Measurements from ENCODE around the gene ARHGAP20.
"Not testable (repeated sequence)": the region's sequence is repeated elsewhere in the genome, so short reads cannot be mapped to it uniquely, and the experiment has no call there.

ARHGAP20 gene

GRCh38 chr11:110629594-110629993 lies 82.6 kb downstream of the ARHGAP20 start:
- H4K20me1 ChIP-seq (ENCODE audit: insufficient read depth), result no peaks in the 10 kb centered on the region
- H3K79me2 ChIP-seq (ENCODE audit: insufficient read depth, low read depth), result no peaks in the 10 kb centered on the region
- H3K4me1 ChIP-seq (ENCODE audit: low read depth, poor library complexity, severe bottlenecking), result no peaks in the 10 kb centered on the region
- H3K27ac ChIP-seq, result no peak overlapping the region
- TF ChIP-seq, protein P1, sequence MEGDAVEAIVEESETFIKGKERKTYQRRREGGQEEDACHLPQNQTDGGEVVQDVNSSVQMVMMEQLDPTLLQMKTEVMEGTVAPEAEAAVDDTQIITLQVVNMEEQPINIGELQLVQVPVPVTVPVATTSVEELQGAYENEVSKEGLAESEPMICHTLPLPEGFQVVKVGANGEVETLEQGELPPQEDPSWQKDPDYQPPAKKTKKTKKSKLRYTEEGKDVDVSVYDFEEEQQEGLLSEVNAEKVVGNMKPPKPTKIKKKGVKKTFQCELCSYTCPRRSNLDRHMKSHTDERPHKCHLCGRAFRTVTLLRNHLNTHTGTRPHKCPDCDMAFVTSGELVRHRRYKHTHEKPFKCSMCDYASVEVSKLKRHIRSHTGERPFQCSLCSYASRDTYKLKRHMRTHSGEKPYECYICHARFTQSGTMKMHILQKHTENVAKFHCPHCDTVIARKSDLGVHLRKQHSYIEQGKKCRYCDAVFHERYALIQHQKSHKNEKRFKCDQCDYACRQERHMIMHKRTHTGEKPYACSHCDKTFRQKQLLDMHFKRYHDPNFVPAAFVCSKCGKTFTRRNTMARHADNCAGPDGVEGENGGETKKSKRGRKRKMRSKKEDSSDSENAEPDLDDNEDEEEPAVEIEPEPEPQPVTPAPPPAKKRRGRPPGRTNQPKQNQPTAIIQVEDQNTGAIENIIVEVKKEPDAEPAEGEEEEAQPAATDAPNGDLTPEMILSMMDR (conservative IDR thresholded peaks at IDR 0.05; ENCODE audit: low read depth, low read length), result no peak
- no peak overlapping the region for H3K9ac ChIP-seq
- H2AFZ ChIP-seq (ENCODE audit: low read depth), result no peak overlapping the region
- H3K27me3 ChIP-seq (ENCODE audit: insufficient read depth, low read depth), result no peaks in the 10 kb centered on the region
- no peak overlapping the region for H3K4me2 ChIP-seq
- H3K4me3 ChIP-seq (IDR thresholded peaks at IDR 0.05; ENCODE audit: insufficient read depth, low read depth, low read length), result no peak overlapping the region
- no peaks in the 10 kb centered on the region for H3K36me3 ChIP-seq (ENCODE audit: insufficient read depth)

- H3K4me1 ChIP-seq (ENCODE audit: low read depth, poor library complexity, severe bottlenecking), result no peaks in the 10 kb centered on the region
- H3K27me3 ChIP-seq (ENCODE audit: insufficient read depth, low read depth), result no peaks in the 10 kb centered on the region
- no peaks in the 10 kb centered on the region for H3K36me3 ChIP-seq (ENCODE audit: insufficient read depth)
- H3K9ac ChIP-seq, result no peak overlapping the region
- TF ChIP-seq, protein P1 (conservative IDR thresholded peaks at IDR 0.05; ENCODE audit: low read depth, low read length), result no peak
- no peak overlapping the region for H3K4me2 ChIP-seq
- no peaks in the 10 kb centered on the region for H3K79me2 ChIP-seq (ENCODE audit: insufficient read depth, low read depth)
- no peaks in the 10 kb centered on the region for H4K20me1 ChIP-seq (ENCODE audit: insufficient read depth)
- no peak overlapping the region for H3K4me3 ChIP-seq (IDR thresholded peaks at IDR 0.05; ENCODE audit: insufficient read depth, low read depth, low read length)
- H3K27ac ChIP-seq, result no peak overlapping the region
- no peak overlapping the region for H2AFZ ChIP-seq (ENCODE audit: low read depth)
Observed at GRCh38 chr11:110621826-110622225, 90.4 kb downstream of the ARHGAP20 start.

DNA sequence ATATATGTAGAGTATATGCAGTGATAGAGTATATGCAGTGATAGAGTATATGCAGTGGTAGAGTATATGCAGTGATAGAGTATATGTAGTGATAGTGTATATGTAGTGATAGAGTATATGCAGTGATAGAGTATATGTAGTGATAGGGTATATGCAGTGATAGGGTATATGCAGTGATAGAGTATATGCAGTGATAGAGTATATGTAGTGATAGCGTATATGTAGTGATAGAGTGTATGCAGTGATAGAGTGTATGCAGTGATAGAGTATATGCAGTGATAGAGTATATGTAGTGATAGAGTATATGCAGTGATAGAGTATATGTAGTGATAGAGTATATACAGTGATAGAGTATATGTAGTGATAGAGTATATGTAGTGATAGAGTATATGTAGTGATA lies 92.9 kb downstream of the ARHGAP20 start:
- not testable (repeated sequence) for H4K20me1 ChIP-seq (ENCODE audit: insufficient read depth); H3K4me3 ChIP-seq (IDR thresholded peaks at IDR 0.05; ENCODE audit: insufficient read depth, low read depth, low read length); H3K9ac ChIP-seq; H2AFZ ChIP-seq (ENCODE audit: low read depth); H3K36me3 ChIP-seq (ENCODE audit: insufficient read depth); H3K4me2 ChIP-seq; H3K4me1 ChIP-seq (ENCODE audit: low read depth, poor library complexity, severe bottlenecking); H3K27ac ChIP-seq; H3K79me2 ChIP-seq (ENCODE audit: insufficient read depth, low read depth); H3K27me3 ChIP-seq (ENCODE audit: insufficient read depth, low read depth)

DNA sequence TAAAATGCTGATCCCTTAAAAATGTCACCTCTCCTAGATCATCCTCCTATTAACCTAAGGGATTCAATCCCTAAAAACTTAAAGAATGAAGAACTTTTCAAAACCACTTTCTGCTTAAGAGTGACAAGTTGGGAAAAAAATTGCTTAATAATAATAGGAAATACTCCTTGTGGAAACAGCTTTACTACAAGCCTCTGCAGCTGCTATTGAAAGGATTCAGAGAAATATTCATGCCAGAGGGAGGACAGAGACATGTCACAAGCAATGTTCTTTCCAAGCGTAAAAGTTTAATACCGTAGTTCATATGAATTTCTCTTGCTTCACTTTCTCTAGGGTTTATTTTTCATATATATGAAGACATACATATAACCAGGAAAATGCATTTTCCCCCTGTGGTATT lies 98.2 kb downstream of the ARHGAP20 start:
- no peak overlapping the region for H3K4me3 ChIP-seq (IDR thresholded peaks at IDR 0.05; ENCODE audit: insufficient read depth, low read depth, low read length)
- TF ChIP-seq, protein P1 (conservative IDR thresholded peaks at IDR 0.05; ENCODE audit: low read depth, low read length), result no peak
- H3K4me2 ChIP-seq, result no peak overlapping the region
- H3K27me3 ChIP-seq (ENCODE audit: insufficient read depth, low read depth), result no peaks in the 10 kb centered on the region
- H3K36me3 ChIP-seq (ENCODE audit: insufficient read depth), result no peaks in the 10 kb centered on the region
- no peak overlapping the region for H3K27ac ChIP-seq
- H2AFZ ChIP-seq (ENCODE audit: low read depth), result no peak overlapping the region
- H4K20me1 ChIP-seq (ENCODE audit: insufficient read depth), result no peaks in the 10 kb centered on the region
- no peak overlapping the region for H3K9ac ChIP-seq
- no peaks in the 10 kb centered on the region for H3K79me2 ChIP-seq (ENCODE audit: insufficient read depth, low read depth)
- no peaks in the 10 kb centered on the region for H3K4me1 ChIP-seq (ENCODE audit: low read depth, poor library complexity, severe bottlenecking)

GRCh38 chr11:110613197-110613918 lies 98.9 kb downstream of the ARHGAP20 start:
- Histone ChIP-seq H3K36me3 (ENCODE audit: insufficient read depth) (no peaks in the 10 kb centered on the region), H3K27me3 (ENCODE audit: insufficient read depth, low read depth) (no peaks in the 10 kb centered on the region), H3K27ac (no peak overlapping the region), H3K4me2 (no peak overlapping the region), H3K4me1 (ENCODE audit: low read depth, poor library complexity, severe bottlenecking) (no peaks in the 10 kb centered on the region), H3K79me2 (ENCODE audit: insufficient read depth, low read depth) (no peaks in the 10 kb centered on the region), H4K20me1 (ENCODE audit: insufficient read depth) (no peaks in the 10 kb centered on the region), H3K4me3 (IDR thresholded peaks at IDR 0.05; ENCODE audit: insufficient read depth, low read depth, low read length) (no peak overlapping the region), H3K9ac (no peak overlapping the region), H2AFZ (ENCODE audit: low read depth) (no peak overlapping the region)
- TF ChIP-seq, protein P1 (conservative IDR thresholded peaks at IDR 0.05; ENCODE audit: low read depth, low read length), result no peak
